GM18508 (cell line): ENCODE results near the gene PCYT1A.
"Not testable (repeated sequence)": the region's sequence is repeated elsewhere in the genome, so short reads cannot be mapped to it uniquely, and the experiment has no call there.

Experiments
- ATAC-seq: cut with Tn5 transposase; IDR thresholded peaks from one replicate; pipeline ENCODE4 v1.9.1; 2021; ENCODE audit warnings: moderate number of reproducible peaks; ENCODE audit not compliant: insufficient read depth, unreplicated experiment

The PCYT1A gene

DNA sequence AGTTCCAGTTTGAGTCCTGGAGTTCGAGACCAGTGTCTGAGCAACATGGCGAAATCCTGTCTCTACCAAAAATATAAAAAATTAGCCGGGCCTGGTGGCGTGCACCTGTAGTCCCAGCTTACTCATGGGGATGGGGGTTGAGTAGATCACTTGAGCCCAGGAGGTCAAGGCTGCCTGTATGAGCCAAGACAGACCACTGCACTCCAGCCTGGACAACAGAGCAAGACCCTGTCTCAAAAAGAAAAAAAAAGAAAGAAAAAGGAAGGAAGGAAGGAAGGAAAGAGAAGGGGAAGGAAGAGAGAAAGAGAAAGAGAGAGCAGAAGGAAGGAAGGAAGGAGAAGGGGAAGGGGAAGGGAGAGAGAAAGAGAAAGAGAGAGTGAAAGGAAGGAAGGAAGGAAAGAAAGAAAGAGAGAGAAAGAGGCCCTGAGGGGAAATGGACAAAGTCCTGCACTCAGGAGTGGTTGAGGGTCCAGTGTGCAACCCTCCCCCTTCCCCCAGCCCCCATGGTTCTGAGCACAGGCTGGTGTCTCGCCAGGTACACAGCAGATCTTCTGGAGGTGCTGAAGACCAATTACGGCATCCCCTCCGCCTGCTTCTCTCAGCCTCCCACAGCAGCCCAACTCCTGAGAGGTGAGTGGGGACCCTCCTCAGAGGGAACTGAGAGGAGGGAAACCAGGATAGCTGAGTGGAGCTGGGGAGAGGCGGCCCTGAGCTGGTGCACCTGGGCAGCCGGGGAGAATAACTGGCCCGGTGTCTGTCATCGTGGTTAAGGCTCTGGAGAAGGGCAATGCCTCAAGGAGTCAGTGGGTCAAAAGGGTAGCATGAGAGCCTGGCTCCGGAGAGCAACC lies 70.0 kb downstream of the PCYT1A start:
- ATAC-seq = no peak

DNA sequence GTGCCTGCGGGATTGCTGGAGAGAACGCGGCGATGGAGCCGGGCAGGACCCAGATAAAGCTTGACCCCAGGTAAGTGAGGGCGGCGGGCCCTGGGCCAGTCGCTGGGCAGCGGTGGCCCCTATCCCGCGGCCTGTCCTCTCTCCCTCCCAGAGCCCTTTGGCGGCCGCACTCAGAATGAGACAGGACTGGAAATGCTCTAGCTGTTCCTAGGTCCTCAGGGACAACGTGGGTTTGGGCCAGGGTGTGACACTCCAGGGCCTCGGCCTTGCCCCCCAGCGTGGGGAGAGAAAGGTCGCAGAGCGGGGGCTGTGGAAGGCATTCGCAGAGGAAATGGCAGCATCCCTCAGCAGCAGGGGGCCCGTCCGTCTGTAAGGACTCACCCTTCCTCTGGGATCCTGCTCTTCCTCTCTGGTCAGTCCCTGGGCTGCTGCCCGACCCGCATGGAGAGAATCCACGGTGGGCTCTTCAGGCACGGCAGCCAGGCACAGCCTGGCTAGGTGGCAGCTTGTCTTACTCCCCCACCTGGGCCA lies 70.8 kb downstream of the PCYT1A start:
- ATAC-seq = no peak

DNA sequence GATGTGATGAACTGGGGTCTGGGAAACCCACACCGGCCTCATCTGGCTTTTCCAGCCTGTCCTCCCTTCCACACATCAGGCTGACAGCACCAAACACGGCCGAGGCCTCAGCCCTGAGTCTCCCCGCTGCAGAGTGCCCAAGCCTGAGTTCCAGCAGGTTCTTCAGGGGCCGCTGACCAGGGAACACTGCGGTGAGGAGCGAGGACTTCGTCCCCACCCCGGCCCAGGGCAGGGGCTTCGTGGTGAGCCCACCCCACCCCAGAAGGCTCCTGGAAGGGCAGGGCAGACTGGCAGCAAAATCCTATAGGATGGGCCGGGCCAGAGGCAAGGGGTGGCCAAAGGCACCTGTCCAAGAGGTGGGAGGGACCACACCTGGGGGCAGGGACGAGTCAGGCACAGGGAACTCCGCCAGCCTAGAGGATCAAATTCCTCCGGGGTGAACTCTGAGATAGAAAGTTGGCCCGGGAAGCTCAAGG lies 71.4 kb downstream of the PCYT1A start, which contains the start of gene SLC51A:
SLC51A (plus strand) TSS at position 446 of the 476 bp plus-strand sequence. CDS start 179 bp downstream, outside the sequence.
- no peak for ATAC-seq

DNA sequence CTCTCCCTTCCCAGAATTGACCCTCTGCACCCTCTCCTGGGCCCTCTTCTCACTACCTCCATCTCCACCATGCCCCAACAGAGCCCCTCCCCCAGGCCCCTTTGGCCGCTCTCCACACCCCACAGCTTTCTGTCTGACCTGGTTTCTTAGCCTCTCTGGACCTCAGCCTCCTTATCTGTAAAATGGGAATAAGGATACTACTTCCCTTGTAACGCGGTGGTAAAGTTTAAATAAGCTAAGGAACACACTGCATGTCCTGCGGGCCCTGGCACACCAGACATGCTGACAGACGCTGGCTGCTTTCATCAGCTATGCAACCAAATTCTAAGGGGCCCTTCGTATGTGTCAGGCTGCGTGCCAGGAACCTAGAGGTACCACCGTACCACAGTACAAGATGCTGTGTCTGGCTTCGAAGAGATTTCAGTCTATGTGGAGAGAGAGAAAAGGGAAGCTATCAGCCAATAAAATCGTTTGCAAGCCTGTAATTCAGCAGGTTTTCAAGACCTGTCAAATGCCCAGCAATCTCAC lies 72.0 kb downstream of the PCYT1A start:
- ATAC-seq = no peak

DNA sequence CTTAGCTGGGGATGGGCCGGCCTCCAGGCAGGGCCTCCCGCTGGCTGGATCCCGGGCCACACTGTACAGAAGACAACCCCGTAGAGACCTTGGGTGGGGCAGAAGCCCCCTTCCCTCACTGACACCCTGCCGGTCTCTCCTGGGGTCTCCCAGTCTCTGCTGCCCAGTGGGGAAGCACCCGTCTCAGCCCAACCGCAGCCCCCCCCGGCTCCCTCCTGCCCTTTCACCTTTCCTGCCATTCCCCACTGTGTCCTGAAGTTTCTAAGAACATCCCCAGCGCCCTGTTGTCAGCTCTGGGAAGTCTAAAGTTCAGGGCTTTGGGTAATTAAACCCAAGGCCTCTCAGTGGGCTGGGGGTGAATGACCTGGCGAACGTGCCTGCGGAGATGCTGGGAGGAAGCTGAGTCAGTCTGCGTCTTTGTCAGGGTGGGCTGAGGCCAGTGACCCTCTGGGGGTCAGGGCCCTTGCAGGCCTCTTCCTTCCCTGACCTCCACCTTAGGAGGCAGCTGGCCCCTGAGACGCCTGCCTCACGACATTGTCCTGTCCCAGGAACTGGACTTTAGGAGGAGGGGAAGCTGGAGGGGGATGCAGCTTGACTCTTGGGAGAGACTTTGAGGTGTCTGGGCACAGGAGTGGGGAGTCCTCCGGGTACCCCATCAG lies 72.6 kb downstream of the PCYT1A start:
- no peak for ATAC-seq

DNA sequence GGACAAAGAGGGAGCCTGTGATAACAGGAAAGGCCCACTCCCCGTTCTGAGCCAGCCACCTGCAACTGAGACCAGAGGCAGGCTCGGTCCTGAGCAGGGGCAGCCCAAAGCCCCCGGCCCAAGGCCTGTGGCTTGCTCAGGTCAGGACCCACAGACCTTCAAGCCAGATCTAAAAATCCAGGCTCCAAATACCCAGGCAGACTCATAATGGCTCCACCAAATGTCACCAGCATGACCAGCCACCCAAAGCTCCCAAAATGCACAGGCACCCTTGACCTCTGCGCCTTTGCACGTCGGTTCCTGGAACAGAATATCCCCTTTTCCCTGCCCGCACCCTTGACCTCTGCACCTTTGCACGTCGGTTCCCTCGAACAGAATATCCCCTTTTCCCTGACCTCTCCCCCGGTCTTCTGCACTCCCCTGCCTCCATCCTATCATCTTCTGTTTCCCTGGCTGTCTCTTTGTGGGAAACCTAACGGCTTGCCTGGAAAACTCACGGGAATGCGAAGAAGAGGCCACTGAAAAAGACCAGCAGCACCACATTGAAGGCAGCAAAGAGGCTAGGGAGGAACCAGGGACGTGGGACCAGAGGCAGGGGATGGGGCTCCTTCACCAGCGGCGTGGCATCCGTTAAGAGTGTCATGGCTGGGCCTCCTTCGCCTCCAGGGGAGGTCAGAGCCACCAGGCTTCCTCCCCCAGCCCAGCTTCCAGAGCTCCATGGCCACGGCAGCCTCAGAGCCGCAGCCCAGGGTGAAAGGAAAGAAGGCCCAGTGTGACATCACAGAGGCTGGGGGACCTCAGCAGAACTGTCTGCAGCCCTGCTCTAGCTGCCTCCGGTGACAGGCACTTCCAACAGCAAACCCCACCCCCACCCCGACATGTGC lies 76.6 kb downstream of the PCYT1A start, which contains the start of gene ZDHHC19:
ZDHHC19 (minus strand) TSS at position 728 of the 884 bp plus-strand sequence; CDS start at position 643, 85 bp downstream.
- ATAC-seq = no peak

DNA sequence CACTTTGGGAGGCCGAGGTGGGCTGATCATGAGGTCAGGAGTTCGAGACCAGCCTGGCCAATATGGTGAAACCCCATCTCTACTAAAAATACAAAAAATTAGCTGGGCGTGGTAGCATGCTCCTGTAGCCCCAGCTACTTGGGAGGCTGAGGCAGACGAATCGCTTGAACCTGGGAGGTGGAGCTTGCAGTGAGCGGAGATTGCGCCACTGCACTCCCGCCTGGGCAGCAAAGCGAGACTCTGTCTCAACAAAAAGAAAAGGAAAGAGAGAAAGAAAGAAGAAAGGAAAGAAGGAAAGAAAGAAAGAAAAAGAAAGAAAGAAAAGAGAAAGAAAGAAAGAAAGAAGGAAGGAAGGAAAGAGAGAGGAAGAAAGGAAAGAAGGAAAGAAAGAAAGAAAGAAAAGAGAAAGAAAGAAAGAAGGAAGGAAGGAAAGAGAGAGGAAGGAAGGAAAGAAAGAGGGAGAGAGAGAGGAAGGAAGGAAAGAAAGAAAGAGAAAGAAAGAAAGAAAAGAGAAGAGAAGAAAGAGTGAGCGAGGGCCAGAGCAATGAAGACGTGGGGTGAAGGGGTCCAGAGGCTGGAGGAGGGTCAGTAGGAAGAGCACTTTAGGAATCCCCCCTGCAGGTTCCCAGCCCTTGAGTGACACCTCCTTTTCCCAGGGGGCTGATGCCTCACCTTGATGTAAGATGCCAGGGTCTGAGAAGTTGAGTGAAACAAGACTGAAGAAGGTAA lies 77.4 kb downstream of the PCYT1A start:
- not testable (repeated sequence) for ATAC-seq

DNA sequence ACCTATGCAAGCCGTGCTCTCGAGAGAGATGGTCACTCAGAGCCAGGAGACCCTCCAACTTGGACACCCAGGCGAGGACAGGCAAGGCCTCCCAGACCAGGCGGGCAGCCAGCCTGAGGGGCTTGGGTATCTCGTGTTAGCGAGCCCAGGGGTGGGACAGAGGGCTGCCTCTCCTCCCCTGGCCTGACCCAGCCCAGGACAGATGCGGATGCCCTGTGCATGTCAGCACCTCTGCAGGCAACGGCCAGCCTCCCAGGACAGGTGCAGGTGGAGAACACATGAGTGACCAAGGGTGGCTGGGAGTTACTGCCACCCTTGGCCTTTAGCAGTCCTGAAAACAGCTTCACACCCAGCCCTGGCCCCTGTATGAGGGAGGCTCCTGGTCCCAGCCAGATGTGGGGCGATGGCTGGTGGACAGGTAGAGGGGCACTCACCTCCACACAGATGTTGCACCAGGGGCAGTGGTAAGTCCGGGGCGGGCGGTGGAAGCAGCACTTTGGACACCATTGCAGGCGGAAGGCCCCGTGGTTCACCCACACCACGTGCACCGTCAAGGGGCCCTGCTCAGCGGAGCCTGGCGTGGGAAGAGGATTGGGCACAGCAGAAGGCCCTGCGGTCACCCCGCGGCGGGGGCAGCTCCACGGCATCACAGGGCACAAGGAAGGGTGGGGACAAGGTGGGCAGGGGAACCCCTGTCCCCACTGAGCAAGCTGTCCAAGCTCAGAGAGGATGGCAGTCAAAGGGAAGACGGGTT lies 78.4 kb downstream of the PCYT1A start:
- no peak for ATAC-seq

DNA sequence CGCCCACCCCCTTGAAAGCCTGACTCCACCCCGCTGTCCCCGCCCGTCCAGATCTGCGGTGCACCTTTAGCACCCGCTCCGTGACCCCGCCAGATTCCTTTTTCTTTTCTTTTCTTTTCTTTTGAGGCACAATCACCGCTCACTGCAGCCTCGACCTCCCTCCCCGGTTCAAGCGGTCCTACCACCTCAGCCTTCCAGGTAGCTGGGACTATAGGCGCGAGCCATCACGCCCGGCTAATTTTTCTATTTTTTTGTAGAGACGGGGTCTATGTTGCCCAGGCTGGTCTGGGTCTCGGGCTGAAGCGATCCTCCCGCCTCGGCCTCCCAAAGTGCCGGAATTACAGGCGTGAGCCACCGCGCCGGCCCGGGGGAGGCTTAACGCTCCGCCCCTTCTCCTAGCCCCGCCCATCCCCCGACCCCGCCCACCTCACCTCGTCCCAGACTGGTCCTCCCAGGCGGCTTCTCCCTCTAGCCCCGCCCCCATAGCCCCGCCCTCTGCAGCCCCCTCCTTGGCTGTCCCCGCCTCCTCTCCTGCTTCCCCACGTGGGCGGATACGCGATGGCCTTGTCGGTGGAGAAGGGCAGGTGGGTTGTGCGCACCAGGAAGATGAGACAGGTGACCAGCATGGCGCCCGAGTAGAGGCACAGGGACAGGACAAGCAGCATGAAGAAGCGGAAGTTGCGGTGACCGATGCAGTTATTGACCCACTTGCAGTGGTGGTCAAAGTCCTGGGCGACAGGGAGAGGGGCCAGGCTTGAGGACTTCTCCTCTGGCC lies 79.5 kb downstream of the PCYT1A start:
- ATAC-seq = no peak

DNA sequence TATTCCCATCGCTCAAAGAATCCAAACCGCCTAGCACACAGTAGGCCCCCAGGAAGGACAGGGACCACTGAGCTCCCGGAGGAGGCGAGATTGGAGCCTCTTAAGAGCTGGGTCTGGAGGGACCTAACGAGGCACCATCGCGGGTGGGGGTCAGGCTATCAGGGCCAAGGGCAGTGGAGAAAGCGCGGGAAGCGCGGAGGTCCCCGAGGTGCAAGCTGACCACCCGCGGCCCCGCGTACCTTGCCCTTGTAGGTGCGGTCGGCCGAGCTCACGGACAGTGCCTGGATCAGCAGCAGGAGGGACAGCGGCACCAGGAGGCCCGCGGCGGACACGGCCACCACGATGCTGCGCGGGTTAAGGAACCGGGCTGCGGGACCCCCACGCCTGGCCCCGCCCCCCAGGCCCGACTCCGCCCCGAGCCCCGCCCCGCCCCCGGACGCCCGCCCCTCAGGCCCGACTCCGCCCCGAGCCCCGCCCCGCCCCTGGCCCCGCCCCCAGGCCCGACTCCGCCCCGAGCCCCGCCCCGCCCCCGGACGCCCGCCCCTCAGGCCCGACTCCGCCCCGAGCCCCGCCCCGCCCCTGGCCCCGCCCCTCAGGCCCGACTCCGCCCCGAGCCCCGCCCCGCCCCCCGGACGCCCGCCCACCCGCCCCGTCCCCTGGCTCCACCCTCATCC lies 80.2 kb downstream of the PCYT1A start:
- no peak for ATAC-seq

DNA sequence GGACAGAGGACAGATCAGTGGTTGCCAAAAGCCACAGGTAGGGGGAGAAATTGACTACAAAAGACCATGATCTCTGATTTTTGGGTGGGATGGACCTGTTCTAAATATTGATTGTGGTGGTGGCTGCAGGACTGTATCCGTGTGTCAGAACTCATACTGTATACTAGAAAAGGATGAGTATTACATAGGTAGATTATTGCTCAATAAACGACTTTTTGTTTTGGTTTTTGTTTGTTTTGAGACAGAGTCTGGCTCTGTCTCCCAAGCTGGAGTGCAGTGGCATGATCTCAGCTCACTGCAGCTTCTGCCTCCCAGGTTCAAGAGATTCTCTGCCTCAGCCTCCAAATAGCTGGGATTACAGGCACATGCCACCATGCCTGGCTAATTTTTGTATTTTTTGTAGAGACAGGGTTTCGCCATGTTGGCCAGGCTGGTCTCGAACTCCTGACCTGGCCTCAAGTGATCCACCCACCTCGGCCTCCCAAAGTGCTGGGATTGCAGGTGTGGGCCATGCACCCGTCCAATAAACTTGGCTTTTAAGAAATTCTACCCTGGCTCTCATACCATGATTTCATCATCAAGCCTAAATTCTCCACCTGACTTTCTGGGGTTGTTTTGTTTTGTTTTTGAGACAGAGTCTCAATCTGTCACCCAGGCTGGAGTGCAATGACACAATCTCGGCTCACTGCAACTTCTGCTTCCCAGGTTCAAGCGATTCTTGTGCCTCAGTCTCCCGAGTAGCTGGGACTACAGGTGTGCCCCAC lies 81.9 kb downstream of the PCYT1A start:
- ATAC-seq = not testable (repeated sequence)

DNA sequence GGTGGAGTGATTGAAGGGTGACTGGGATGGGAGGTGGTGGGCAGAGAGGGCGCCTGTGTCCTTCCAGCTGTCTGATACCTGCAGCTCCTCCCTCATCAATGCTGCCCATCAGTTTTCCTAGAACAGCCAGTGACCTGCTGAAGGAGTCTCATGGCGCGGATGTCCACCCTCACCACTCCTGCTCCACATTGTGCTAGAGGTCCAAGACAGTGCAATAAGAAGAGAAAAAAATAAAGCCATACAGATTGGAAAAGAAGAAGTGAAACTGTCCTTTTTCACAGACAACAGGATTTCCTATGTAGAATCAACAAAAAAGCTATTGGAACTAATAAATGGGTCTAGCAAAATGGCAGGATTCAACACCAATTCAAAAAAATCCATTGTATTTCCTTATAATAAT lies 83.7 kb downstream of the PCYT1A start:
- no peak for ATAC-seq

DNA sequence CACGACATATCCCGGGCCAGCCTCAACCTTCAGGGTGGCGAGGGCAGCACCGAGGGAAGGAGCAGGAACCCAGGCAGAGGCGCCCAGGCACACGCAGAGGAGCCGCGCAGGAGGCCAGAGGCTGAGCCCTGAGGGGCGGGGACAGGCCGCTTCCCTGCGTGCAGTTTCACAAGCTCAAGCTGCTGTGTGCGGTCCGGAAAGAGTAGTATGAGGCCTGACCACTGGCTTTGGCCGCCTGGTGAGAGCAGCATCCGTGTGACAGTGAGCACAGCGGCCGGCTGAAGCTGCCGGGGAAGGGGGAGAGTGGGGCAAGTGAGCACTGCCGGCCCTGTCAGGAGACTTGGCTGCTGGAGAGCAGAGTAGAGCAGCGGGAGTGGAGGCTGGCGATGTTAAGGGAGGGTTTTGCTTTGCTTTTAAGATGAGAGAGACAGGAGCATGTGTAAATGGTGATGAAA lies 85.0 kb downstream of the PCYT1A start:
- ATAC-seq = no peak

DNA sequence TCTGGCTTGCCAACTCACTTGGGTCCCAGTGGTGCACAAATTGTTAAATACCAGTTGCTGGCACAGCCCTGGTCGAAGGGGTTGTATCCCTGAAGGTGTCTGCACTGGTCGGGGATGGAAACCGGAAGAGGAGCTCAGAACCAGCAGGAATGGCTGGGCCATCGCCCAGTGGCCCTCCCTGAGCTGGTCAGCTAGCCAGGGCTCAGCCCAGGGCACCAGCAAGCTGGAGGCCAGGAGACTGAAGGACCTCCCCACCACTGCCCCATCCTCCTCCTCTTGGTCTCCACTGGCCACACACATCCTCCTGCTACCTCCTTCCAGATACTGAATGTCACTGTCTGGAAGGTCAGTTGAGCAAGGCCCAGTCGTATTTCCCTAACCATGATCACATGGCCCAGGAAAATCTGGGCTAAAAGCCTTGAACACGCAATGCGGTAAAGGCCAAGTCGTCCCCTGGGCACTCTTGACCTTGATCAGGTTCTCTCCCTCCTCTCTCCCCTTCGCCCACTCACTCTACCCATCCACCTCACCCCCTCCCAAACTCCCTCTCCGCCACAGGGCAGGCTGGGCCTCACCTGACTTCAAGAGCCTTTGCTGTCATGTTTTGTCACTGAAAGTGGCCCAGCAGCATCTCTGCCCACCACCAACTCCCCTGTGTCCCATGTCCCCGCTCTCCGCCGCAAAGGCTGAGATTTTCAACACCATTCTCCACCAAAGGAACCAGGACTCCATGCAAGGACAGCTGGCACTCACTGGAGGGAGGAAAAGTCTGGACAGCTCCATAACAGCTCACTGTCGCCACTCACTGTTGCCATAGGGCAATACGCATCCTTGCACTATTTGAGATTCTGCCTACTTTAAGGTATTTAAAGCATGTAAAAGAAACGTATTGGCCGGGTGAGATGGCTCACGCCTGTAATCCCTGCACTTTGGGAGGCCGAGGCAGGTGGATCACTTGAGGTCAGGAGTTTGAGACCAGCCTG lies 88.5 kb downstream of the PCYT1A start:
- ATAC-seq = no peak

DNA sequence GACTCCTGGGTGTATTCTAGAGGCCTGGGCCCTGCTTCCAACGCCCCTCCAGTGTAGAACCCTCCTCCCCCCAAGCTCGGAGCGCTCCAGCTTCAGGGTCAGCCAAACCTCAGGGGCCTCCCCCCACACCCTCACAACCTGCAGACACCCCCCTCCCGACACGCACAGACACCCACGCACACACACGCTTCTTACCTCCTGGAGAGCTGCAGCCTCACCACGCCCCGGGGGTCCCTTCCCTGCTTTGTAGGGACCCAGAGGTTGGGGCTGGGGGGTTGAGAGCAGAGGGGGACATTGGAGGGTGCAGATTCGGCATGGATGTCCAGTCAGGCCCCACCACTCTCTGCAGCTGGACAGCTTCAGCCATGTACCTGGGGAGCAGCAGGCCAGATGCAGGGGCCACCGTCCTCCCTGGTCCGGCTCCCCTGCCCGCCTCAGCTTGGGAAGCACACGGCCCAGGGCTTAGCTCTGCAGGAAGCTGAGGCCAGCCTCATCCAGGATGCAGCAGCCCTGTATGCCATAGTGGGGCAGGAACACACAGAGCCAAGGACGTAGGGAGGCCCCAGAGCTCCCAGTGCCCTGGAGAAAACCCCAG lies 89.3 kb downstream of the PCYT1A start:
- ATAC-seq = no peak
